OCI-LY7 (cell line): ENCODE results near the gene ROBO1. TPM values are rescaled to one million over a fixed set of nuclear protein-coding genes. Genes with fewer than 3 reads are reported as not detected.

Experiments used
- BruUV-seq: library from RNA; stranded (reverse); fragments of 400-500 nt; replicated peaks from 2 replicates; lab custom pipeline; 2021; lab: Mats Ljungman, UMichigan
- CTCF ChIA-PET: fragments of 300-600 bp; sonication (Branson Sonifier 250); formaldehyde crosslinking; loops from one replicate; lab custom pipeline; 2022; ENCODE audit warnings: antibody characterized with exemption; ENCODE audit not compliant: unreplicated experiment; lab: Charles Lee
- POLR2A ChIA-PET: fragments of 300-600 bp; sonication (Branson Sonifier 250); formaldehyde crosslinking; loops from one replicate; lab custom pipeline; 2022; ENCODE audit warnings: antibody characterized with exemption; lab: Charles Lee
- DNase-seq: peaks from one replicate; pipeline ENCODE4 v3.0.0-alpha.2; 2015; ENCODE audit warnings: low spot score
- H2AFZ ChIP-seq: fragments of 200-600 bp; sonication (generic), shearing (Covaris generic); 2 replicates; pipeline ENCODE4 v1.6.1; 2014; ENCODE audit warnings: mild to moderate bottlenecking, antibody characterized with exemption, low read length, moderate library complexity
- H3K27ac ChIP-seq: fragments of 200-600 bp; sonication (generic); 2 replicates; pipeline ENCODE4 v1.5.1; 2014; ENCODE audit warnings: mixed run types, low read depth, mild to moderate bottlenecking, moderate library complexity, low read length, inconsistent platforms; ENCODE audit not compliant: poor library complexity, severe bottlenecking
- H3K36me3 ChIP-seq: fragments of 200-600 bp; sonication (generic); 2 replicates; pipeline ENCODE4 v1.6.1; 2014; ENCODE audit warnings: mild to moderate bottlenecking, antibody characterized with exemption, low read length, moderate library complexity, mixed read lengths; ENCODE audit not compliant: insufficient read depth
- H3K4me1 ChIP-seq: fragments of 200-600 bp; sonication (generic); 2 replicates; pipeline ENCODE4 v1.5.1; 2014; ENCODE audit warnings: mild to moderate bottlenecking, low read length; ENCODE audit not compliant: insufficient read depth, poor library complexity, severe bottlenecking
- H3K4me2 ChIP-seq: fragments of 200-600 bp; sonication (generic); 2 replicates; pipeline ENCODE4 v1.6.1; 2014; ENCODE audit warnings: mild to moderate bottlenecking, low read length
- H3K4me3 ChIP-seq: fragments of 200-600 bp; sonication (generic); 2 replicates; pipeline ENCODE4 v1.5.1; 2014; ENCODE audit warnings: mild to moderate bottlenecking, low read depth, low read length; ENCODE audit not compliant: poor library complexity, severe bottlenecking
- H3K79me2 ChIP-seq: fragments of 200-600 bp; sonication (generic); 2 replicates; pipeline ENCODE4 v1.6.1; 2016; ENCODE audit warnings: low read depth, mild to moderate bottlenecking, low read length, moderate library complexity, mixed read lengths; ENCODE audit not compliant: insufficient read depth
- H3K9me2 ChIP-seq: fragments of 200-600 bp; sonication (generic); 2 replicates; pipeline ENCODE4 v1.6.1; 2016; ENCODE audit warnings: mild to moderate bottlenecking, low read length, mixed read lengths; ENCODE audit not compliant: insufficient read depth
- H3K9me3 ChIP-seq: fragments of 200-600 bp; sonication (generic); 2 replicates; pipeline ENCODE4 v1.6.1; 2014; ENCODE audit warnings: mild to moderate bottlenecking, mixed run types, low read length, mixed read lengths
- H4K20me1 ChIP-seq: fragments of 200-600 bp; sonication (generic); 2 replicates; pipeline ENCODE4 v1.6.1; 2014; ENCODE audit warnings: mild to moderate bottlenecking, antibody characterized with exemption, low read length, moderate library complexity, mixed read lengths; ENCODE audit not compliant: insufficient read depth
- EZH2phosphoT487 ChIP-seq: fragments of 200-600 bp; sonication (generic); IDR thresholded peaks from 2 replicates; pipeline ENCODE4 v1.6.1; 2018; ENCODE audit warnings: low read depth, borderline replicate concordance, mild to moderate bottlenecking, mixed run types, antibody characterized with exemption, low read length, moderate library complexity, mixed read lengths
- intact Hi-C: fragments of 100-400 bp; cut with micrococcal nuclease; formaldehyde crosslinking; loops from one replicate; pipeline ENCODE4 v1.10.0; 2022; ENCODE audit not compliant: unreplicated experiment
- total RNA-seq, 2 experiments: library from RNA; depleted of rRNA in 1 of 2; stranded (reverse); fragments of >200 nt in 1 of 2; shearing (Covaris generic) in 1 of 2; gene quantifications; 2 replicates each; pipeline ENCODE4 v1.2.3, GENCODE V29; 2014 to 2022
- TF ChIP-seq, protein P1 (sequence below): fragments of 200-600 bp; sonication (generic); conservative IDR thresholded peaks from 2 replicates; pipeline ENCODE4 v1.5.1; 2014; ENCODE audit warnings: mild to moderate bottlenecking, antibody characterized with exemption, low read length, moderate library complexity, mixed read lengths

Gene ROBO1
- total RNA-seq, 2 experiments from 2014 or later = not detected

DNA sequence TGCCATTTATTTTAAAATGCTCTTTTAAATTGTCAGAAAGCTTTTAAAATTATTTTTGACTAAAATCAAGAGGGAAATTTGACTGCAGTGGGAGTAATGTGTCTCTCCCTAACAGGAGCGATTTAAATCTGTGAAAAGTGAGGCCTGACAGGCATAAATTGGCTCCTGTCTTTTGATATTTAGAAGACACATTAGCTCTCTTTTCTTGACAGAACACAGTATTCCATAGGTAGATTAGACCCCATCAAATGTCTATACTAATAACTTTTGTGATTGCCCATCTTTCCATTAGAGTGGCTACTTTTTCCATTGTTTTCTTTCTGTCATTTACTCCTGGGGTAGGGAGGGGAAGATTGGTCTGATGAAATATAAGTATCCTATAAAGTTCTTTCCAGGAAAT is 866.3 kb downstream of the ROBO1 start:
- DNase-seq = no peak
- Histone ChIP-seq H4K20me1 (no peaks in the 10 kb centered on the region), H3K4me3 (no peak overlapping the region), H2AFZ (no peak overlapping the region), H3K4me1 (no peaks in the 10 kb centered on the region), H3K27ac (no peak overlapping the region), H3K4me2 (no peak overlapping the region), H3K79me2 (no peaks in the 10 kb centered on the region), H3K9me3 (no peaks in the 10 kb centered on the region), H3K9me2 (no peaks in the 10 kb centered on the region), H3K36me3 (no peaks in the 10 kb centered on the region)
- intact Hi-C loops = no loop called here
- ChIA-PET POLR2A (no interaction called here), CTCF (no interaction called here)
- TF ChIP-seq, protein P1, sequence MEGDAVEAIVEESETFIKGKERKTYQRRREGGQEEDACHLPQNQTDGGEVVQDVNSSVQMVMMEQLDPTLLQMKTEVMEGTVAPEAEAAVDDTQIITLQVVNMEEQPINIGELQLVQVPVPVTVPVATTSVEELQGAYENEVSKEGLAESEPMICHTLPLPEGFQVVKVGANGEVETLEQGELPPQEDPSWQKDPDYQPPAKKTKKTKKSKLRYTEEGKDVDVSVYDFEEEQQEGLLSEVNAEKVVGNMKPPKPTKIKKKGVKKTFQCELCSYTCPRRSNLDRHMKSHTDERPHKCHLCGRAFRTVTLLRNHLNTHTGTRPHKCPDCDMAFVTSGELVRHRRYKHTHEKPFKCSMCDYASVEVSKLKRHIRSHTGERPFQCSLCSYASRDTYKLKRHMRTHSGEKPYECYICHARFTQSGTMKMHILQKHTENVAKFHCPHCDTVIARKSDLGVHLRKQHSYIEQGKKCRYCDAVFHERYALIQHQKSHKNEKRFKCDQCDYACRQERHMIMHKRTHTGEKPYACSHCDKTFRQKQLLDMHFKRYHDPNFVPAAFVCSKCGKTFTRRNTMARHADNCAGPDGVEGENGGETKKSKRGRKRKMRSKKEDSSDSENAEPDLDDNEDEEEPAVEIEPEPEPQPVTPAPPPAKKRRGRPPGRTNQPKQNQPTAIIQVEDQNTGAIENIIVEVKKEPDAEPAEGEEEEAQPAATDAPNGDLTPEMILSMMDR = no peak
- no peak for TF ChIP-seq EZH2phosphoT487
- BruUV-seq = no TSS peak

DNA sequence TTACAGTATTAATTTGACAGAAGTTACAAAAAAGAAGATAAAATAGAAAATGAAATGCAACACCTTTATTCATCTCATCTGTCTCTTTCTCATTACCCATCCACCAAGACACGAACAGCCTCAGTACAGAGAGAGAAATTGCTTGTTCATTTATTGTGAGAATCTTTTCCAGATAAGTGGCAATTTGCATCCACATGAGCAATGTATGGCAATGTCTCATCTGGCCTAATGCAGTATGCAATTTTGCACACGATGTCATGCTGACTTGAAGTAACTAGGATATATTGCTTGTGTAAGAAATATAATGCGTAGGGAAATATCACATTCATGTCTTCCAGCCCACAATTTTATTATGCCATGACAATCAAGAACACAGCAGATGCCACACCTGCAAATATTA is 866.9 kb downstream of the ROBO1 start:
- no peaks in the 10 kb centered on the region for H3K9me2 ChIP-seq
- no peak overlapping the region for H3K4me3 ChIP-seq
- intact Hi-C loops = no loop called here
- POLR2A ChIA-PET = no interaction called here
- DNase-seq = no peak
- no peak overlapping the region for H3K4me2 ChIP-seq
- no peak overlapping the region for H3K27ac ChIP-seq
- H3K79me2 ChIP-seq = no peaks in the 10 kb centered on the region
- no peaks in the 10 kb centered on the region for H3K4me1 ChIP-seq
- no peak overlapping the region for H2AFZ ChIP-seq
- no peaks in the 10 kb centered on the region for H3K36me3 ChIP-seq
- BruUV-seq = no TSS peak
- H4K20me1 ChIP-seq = no peaks in the 10 kb centered on the region
- TF ChIP-seq EZH2phosphoT487 = no peak
- TF ChIP-seq, protein P1 = no peak
- no peaks in the 10 kb centered on the region for H3K9me3 ChIP-seq
- CTCF ChIA-PET = no interaction called here

DNA sequence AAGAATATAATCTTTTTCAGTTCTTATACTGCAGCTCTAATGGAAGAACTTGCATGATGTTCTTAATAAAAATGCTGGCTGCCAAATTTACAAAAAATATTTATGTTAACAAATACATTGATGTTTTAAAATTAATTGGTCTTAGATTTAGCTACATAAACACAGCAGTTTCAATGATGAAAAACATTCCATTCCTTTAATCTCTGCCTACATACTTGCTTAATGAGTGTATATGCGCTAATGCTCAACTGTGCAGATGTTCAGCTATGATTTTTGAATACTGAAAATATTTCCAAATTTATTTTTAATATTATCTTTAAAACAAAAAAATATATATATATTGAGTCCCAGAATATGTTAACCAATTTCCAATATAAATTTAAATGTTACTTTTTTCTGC is 867.4 kb downstream of the ROBO1 start:
- DNase-seq = no peak
- intact Hi-C loops = no loop called here
- Histone ChIP-seq H2AFZ (no peak overlapping the region), H4K20me1 (no peaks in the 10 kb centered on the region), H3K79me2 (no peaks in the 10 kb centered on the region), H3K4me3 (no peak overlapping the region), H3K27ac (no peak overlapping the region), H3K36me3 (no peaks in the 10 kb centered on the region), H3K9me2 (no peaks in the 10 kb centered on the region), H3K9me3 (no peaks in the 10 kb centered on the region), H3K4me2 (no peak overlapping the region), H3K4me1 (no peaks in the 10 kb centered on the region)
- POLR2A ChIA-PET = no interaction called here
- no TSS peak for BruUV-seq
- TF ChIP-seq, protein P1 = no peak
- TF ChIP-seq EZH2phosphoT487 = no peak
- CTCF ChIA-PET = no interaction called here
